Mucosa of stomach (tissue), 1 donor: ENCODE measurements around the gene PCAT7.

Experiments
- H3K27me3 ChIP-seq: one replicate; pipeline ENCODE4 v1.7.0; 2013; ENCODE audit warnings: mild to moderate bottlenecking, low read length; ENCODE audit not compliant: control insufficient read depth, insufficient read depth
- H3K36me3 ChIP-seq: one replicate; pipeline ENCODE4 v1.7.0; 2013; ENCODE audit warnings: low read length; ENCODE audit not compliant: control insufficient read depth, insufficient read depth
- H3K4me1 ChIP-seq: one replicate; pipeline ENCODE4 v1.7.0; 2013; ENCODE audit warnings: mild to moderate bottlenecking, low read length; ENCODE audit not compliant: control insufficient read depth, insufficient read depth
- H3K4me3 ChIP-seq: one replicate; pipeline ENCODE4 v1.7.0; 2013; ENCODE audit warnings: low read length
- H3K9ac ChIP-seq: one replicate; pipeline ENCODE4 v1.7.0; 2013; ENCODE audit warnings: mild to moderate bottlenecking, low read length, moderate library complexity
- H3K9me3 ChIP-seq: one replicate; pipeline ENCODE4 v1.7.0; 2013; ENCODE audit warnings: mild to moderate bottlenecking, low read length, moderate library complexity; ENCODE audit not compliant: control insufficient read depth
- donor health status: Pancreatic carcinoma.

PCAT7 gene

GRCh38 chr9:94611638-94612068, 56.8 kb downstream of the PCAT7 start:
- no peaks in the 10 kb centered on the region for H3K36me3 ChIP-seq
- peaks cover 48% of the 10 kb centered on the region for H3K4me1 ChIP-seq
- H3K9ac ChIP-seq = no peak overlapping the region
- H3K27me3 ChIP-seq = no peaks in the 10 kb centered on the region
- H3K9me3 ChIP-seq = no peaks in the 10 kb centered on the region
- no peak overlapping the region for H3K4me3 ChIP-seq

- Histone ChIP-seq H3K4me1 (peaks cover 44% of the 10 kb centered on the region), H3K27me3 (no peaks in the 10 kb centered on the region), H3K9ac (no peak overlapping the region), H3K36me3 (no peaks in the 10 kb centered on the region), H3K4me3 (no peak overlapping the region), H3K9me3 (no peaks in the 10 kb centered on the region)
Measured at GRCh38 chr9:94612071-94612470, 57.2 kb downstream of the PCAT7 start.

GRCh38 chr9:94613003-94613402, 58.1 kb downstream of the PCAT7 start:
- Histone ChIP-seq H3K4me1 (peaks cover 34% of the 10 kb centered on the region), H3K27me3 (no peaks in the 10 kb centered on the region), H3K9ac (no peak overlapping the region), H3K36me3 (no peaks in the 10 kb centered on the region), H3K4me3 (no peak overlapping the region), H3K9me3 (no peaks in the 10 kb centered on the region)

GRCh38 chr9:94619026-94619425, 64.1 kb downstream of the PCAT7 start:
- Histone ChIP-seq H3K27me3 (no peaks in the 10 kb centered on the region), H3K36me3 (no peaks in the 10 kb centered on the region), H3K9ac (no peak overlapping the region), H3K4me1 (peaks cover 7% of the 10 kb centered on the region), H3K9me3 (no peaks in the 10 kb centered on the region), H3K4me3 (no peak overlapping the region)
